GDM1 (cell line): ENCODE results near the gene TRIM17.

ENCODE experiments used
- DNase-seq: peaks from one replicate; lab custom pipeline; 2025; lab: John Stamatoyannopoulos, UW

TRIM17 gene

GRCh38 chr1:228378090-228378872 is 38.4 kb downstream of the TRIM17 start:
- no peak for DNase-seq

DNA sequence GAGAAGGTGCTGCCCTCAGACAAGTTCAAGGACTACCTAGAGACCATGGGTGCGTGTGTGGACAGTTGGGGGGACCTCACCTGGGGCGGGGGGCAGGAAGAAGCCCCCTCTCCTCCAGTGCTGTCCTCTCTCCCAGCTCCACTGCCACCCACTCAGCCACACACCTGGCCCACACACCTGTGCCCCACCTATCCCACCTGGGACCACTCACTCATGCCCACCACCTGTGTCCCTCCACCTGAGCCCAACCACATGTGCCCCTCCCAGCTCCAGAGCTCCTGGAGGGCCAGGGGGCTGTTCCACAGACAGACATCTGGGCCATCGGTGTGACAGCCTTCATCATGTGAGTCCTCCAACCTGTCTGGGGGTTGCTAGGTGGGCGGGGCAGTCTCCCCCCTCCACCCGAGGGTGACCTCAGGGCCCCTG is 39.0 kb downstream of the TRIM17 start:
- no peak for DNase-seq

DNA sequence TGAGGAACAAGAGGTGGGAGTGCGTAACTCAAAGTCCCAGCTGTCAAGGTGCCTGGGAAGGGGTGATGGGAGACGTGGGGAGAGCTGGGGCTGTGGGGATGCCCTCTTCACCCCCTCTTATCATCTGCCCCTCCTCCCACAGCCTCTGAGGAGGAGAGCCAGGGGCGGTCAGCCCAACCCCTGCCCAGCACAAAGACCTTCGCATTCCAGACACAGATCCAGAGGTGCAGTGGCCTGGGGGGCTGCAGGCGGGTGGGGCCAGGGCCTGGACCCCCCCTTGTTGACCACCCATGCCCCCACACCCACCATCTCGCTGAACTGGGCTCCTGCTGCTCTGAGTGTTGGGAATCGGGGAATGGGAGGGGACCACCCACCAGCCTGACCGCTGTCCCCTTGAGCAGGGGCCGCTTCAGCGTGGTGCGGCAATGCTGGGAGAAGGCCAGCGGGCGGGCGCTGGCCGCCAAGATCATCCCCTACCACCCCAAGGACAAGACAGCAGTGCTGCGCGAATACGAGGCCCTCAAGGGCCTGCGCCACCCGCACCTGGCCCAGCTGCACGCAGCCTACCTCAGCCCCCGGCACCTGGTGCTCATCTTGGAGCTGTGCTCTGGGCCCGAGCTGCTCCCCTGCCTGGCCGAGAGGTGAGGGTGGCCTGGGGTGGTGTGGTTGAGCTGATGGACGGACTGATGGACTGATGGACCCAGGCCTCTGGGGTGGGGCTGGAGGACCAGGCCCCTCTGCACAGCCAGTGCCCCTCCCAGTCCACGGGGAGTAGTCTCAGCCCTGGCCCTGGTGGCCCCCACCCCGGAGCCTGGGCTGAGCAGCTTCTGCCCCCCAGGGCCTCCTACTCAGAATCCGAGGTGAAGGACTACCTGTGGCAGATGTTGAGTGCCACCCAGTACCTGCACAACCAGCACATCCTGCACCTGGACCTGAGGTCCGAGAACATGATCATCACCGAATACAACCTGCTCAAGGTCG is 39.7 kb downstream of the TRIM17 start:
- no peak for DNase-seq

DNA sequence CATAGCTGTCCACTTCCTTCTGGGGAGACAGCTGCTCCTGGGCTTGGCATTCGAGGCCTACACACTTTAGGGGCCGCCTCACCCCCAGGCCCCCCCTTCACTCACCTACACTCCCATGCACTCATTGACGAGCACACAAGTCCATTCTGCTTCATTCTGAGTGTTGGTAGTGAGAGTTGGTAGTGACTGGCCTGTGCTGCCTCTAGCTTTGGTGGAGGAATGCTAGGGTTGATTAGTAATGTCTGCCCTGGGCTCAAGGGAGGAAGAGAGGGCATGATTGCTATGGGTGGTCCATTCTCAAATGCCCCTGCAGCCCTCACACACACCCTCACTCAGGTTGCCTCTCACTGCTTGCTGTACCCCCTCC is 40.4 kb downstream of the TRIM17 start:
- no peak for DNase-seq

DNA sequence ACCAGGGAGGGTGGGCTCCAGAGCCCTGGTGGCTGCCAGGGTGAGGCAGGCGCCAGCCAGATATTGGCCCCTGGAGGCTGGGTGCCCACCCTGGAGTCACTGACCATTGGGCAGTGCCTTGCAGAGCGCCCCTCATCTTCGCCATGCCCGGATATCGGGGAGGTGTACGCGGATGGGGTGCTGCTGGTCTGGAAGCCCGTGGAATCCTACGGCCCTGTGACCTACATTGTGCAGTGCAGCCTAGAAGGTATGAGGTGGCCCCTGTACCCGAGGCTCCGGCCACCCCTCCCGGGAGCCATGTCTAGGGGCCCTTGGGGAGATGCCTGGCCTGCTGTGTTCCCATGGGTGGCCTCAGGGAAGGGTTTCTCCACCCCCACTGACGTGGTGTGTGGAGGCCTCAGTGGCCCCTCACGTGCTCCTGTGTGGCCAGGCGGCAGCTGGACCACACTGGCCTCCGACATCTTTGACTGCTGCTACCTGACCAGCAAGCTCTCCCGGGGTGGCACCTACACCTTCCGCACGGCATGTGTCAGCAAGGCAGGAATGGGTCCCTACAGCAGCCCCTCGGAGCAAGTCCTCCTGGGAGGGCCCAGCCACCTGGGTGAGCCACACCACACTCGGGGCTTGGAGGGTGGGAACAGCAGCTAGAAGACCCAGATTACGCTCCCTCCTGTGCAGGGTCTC is 40.9 kb downstream of the TRIM17 start:
- no peak for DNase-seq

GRCh38 chr1:228374711-228375577 is 41.7 kb downstream of the TRIM17 start:
- DNase-seq, result no peak

- no peak for DNase-seq
These were observed 42.7 kb downstream of the TRIM17 start for GRCh38 chr1:228373681-228374571.

DNA sequence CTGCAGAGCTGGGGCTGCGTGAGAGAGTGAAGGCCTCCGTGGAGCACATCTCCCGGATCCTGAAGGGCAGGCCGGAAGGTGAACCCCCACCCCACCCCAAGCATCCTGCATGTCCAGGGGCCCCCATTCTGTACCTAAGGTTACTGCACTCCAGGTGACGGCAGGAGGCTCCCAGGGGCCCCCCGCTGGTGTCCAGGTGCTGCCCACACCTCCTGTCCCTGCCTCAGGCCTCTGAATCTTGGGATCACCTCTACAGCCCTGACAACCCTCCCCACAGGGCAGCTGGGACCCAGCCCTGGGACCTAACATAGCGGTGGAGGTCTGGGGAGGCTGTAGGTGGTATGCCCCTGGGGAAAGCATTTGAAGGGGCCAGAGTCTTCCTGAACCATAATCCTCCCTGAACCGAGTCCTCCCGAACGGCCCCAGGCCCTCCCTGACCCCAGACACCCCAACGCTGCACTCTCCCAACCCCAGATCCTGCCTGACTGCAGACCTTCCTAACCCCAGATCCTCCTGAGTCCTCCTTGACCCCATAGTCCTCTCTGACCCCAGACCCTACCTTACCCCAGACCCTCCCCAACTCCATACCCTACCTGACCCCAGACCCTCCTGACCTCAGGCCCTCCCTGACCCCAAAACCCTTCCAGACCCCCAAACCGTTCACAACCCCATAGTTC is 43.5 kb downstream of the TRIM17 start:
- DNase-seq, result no peak

DNA sequence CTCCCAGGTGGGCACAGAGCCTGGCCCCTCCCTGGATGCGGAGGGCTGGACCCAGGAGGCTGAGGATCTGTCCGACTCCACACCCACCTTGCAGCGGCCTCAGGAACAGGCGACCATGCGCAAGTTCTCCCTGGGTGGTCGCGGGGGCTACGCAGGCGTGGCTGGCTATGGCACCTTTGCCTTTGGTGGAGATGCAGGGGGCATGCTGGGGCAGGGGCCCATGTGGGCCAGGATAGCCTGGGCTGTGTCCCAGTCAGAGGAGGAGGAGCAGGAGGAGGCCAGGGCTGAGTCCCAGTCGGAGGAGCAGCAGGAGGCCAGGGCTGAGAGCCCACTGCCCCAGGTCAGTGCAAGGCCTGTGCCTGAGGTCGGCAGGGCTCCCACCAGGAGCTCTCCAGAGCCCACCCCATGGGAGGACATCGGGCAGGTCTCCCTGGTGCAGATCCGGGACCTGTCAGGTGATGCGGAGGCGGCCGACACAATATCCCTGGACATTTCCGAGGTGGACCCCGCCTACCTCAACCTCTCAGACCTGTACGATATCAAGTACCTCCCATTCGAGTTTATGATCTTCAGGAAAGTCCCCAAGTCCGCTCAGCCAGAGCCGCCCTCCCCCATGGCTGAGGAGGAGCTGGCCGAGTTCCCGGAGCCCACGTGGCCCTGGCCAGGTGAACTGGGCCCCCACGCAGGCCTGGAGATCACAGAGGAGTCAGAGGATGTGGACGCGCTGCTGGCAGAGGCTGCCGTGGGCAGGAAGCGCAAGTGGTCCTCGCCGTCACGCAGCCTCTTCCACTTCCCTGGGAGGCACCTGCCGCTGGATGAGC is 44.3 kb downstream of the TRIM17 start:
- no peak for DNase-seq

DNA sequence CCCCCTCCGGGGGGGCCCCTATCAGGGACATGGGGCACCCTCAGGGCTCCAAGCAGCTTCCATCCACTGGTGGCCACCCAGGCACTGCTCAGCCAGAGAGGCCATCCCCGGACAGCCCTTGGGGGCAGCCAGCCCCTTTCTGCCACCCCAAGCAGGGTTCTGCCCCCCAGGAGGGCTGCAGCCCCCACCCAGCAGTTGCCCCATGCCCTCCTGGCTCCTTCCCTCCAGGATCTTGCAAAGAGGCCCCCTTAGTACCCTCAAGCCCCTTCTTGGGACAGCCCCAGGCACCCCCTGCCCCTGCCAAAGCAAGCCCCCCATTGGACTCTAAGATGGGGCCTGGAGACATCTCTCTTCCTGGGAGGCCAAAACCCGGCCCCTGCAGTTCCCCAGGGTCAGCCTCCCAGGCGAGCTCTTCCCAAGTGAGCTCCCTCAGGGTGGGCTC is 44.9 kb downstream of the TRIM17 start:
- no peak for DNase-seq

GRCh38 chr1:228370941-228371740 is 45.5 kb downstream of the TRIM17 start:
- no peak for DNase-seq

DNA sequence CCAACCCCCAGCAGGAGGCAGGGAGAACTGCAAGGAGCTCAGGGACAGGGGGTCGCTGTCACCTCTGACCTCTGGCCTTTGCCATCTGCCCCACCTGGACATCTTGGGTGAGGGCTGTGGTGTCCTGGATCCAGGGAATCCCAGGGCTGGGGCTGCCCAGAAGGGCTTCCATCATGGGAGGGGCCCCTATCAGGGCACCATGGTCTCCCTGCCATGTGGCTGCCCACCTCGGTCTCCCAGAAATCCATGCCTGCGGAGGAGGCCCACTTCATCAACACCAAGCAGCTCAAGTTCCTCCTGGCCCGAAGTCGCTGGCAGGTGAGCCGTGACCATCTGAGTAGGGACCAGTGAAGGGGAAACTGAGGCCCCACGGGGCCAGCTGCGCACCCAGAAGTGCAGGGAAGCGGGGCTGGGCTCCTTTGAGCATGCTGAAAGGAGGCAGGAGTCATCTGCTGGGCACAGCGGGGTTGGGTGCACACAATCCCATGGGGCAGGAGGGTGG is 46.2 kb downstream of the TRIM17 start:
- DNase-seq, result no peak

GRCh38 chr1:228369608-228370438 is 46.8 kb downstream of the TRIM17 start:
- no peak for DNase-seq

- DNase-seq, result no peak
These were observed 47.7 kb downstream of the TRIM17 start for GRCh38 chr1:228368801-228369607.

DNA sequence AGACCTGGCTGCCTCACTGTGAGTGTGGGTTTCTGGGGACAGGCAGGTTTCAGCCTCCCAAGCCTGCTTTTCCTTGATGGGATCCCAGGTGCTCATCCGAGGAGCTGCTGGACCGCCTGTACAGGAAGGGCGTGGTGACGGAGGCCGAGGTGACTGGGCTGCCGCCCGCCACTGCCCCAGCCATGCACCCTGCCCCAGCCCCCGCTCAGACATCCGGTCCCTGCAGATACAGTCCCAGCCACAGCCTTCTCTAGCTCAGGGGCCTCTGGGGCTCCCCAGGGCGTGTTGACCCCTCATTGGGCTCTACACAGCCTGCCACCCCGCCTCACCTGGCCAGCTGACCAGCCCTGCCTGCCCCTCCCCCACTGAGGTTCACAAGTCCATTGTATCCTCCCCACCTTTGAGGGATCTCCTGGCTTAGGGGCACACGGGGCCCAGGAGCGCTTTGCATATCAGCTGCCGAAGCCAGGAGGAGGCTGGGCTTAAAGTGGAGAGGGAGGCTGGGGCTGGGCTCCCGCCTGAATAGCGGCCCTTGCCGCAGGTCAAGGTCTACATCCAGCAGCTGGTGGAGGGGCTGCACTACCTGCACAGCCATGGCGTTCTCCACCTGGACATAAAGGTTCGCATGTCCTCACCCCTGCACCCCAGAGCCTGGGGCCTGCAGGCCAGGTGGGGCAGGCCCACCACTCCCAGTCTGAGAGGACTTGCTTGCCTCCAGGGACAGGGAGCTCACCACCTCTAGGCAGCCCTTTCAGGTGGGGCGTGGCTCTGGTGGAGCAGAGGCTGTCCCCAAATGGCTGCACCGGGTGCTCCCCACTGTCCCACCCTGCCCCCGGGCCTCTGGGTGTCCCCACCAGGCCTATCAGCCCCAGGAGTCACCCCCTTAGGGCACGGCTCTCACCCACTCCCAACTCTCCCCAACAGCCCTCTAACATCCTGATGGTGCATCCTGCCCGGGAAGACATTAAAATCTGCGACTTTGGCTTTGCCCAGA is 48.6 kb downstream of the TRIM17 start:
- no peak for DNase-seq
